ENCODE data around the gene AXL. TPM values are rescaled to one million over a fixed set of nuclear protein-coding genes. Genes with fewer than 3 reads are reported as not detected.

The AXL gene
- total and polyA plus RNA-seq, 2 of the 13 experiments (the other 11 are each of a cell fraction or from before 2014, with no cell fraction given): 0.71 to 5.9 TPM

- TF ChIP-seq MED1 (CRISPR knock-in tag; IDR thresholded peaks at IDR 0.05): 0 out of 2 replicates have a peak, but pooled peaks have one; percentile 21
- TF ChIP-seq, protein P1, sequence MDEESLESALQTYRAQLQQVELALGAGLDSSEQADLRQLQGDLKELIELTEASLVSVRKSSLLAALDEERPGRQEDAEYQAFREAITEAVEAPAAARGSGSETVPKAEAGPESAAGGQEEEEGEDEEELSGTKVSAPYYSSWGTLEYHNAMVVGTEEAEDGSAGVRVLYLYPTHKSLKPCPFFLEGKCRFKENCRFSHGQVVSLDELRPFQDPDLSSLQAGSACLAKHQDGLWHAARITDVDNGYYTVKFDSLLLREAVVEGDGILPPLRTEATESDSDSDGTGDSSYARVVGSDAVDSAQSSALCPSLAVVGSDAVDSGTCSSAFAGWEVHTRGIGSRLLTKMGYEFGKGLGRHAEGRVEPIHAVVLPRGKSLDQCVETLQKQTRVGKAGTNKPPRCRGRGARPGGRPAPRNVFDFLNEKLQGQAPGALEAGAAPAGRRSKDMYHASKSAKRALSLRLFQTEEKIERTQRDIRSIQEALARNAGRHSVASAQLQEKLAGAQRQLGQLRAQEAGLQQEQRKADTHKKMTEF (CRISPR knock-in tag; IDR thresholded peaks at IDR 0.05): 0 out of 2 replicates have a peak, but pooled peaks have one; percentile 22
- TF ChIP-seq ZNF263 (CRISPR knock-in tag; IDR thresholded peaks at IDR 0.05): peak; percentile 81
- TF ChIP-seq RAD21 (CRISPR knock-in tag; IDR thresholded peaks at IDR 0.05): peak; percentile 92
- TF ChIP-seq KDM3A (CRISPR knock-in tag; IDR thresholded peaks at IDR 0.05; ENCODE audit: low read depth): 0 out of 2 replicates have a peak, but pooled peaks have one; percentile 29
- TF ChIP-seq, protein P2, sequence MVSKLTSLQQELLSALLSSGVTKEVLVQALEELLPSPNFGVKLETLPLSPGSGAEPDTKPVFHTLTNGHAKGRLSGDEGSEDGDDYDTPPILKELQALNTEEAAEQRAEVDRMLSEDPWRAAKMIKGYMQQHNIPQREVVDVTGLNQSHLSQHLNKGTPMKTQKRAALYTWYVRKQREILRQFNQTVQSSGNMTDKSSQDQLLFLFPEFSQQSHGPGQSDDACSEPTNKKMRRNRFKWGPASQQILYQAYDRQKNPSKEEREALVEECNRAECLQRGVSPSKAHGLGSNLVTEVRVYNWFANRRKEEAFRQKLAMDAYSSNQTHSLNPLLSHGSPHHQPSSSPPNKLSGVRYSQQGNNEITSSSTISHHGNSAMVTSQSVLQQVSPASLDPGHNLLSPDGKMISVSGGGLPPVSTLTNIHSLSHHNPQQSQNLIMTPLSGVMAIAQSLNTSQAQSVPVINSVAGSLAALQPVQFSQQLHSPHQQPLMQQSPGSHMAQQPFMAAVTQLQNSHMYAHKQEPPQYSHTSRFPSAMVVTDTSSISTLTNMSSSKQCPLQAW (CRISPR knock-in tag; IDR thresholded peaks at IDR 0.05): peak; percentile 69; the same call in 1 of the 2 replicates
- TF ChIP-seq GFI1 (CRISPR knock-in tag; IDR thresholded peaks at IDR 0.05; ENCODE audit: borderline replicate concordance): 0 out of 2 replicates have a peak, but pooled peaks have one; percentile 38
- peak; percentile 43; the same call in 1 of the 2 replicates for TF ChIP-seq ZNF124 (CRISPR knock-in tag; IDR thresholded peaks at IDR 0.05)
- TF ChIP-seq ZFX (CRISPR knock-in tag; IDR thresholded peaks at IDR 0.05; ENCODE audit: low read depth): 0 out of 2 replicates have a peak, but pooled peaks have one; percentile 18
- peak; percentile 56; the same call in 1 of the 2 replicates for TF ChIP-seq SMAD3 (CRISPR knock-in tag; IDR thresholded peaks at IDR 0.05)
- 0 out of 2 replicates have a peak, but pooled peaks have one; percentile 34 for TF ChIP-seq ZNF782 (CRISPR knock-in tag; IDR thresholded peaks at IDR 0.05; ENCODE audit: borderline replicate concordance)
- peak; percentile 50; the same call in 1 of the 2 replicates for TF ChIP-seq MEIS1 (CRISPR knock-in tag; IDR thresholded peaks at IDR 0.05; ENCODE audit: borderline replicate concordance)
- TF ChIP-seq, protein P3, sequence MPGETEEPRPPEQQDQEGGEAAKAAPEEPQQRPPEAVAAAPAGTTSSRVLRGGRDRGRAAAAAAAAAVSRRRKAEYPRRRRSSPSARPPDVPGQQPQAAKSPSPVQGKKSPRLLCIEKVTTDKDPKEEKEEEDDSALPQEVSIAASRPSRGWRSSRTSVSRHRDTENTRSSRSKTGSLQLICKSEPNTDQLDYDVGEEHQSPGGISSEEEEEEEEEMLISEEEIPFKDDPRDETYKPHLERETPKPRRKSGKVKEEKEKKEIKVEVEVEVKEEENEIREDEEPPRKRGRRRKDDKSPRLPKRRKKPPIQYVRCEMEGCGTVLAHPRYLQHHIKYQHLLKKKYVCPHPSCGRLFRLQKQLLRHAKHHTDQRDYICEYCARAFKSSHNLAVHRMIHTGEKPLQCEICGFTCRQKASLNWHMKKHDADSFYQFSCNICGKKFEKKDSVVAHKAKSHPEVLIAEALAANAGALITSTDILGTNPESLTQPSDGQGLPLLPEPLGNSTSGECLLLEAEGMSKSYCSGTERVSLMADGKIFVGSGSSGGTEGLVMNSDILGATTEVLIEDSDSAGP (CRISPR knock-in tag; IDR thresholded peaks at IDR 0.05; ENCODE audit: borderline replicate concordance): 0 out of 2 replicates have a peak, but pooled peaks have one; percentile 17
Observed at GRCh38 chr19:41204338-41204737, 14.7 kb upstream of the AXL start (continued).

Measured in HepG2 (cell line).